Central memory CD4-positive, alpha-beta T cell (primary cell): ENCODE results near the gene RDH16.
"Not testable (repeated sequence)": the region's sequence is repeated elsewhere in the genome, so short reads cannot be mapped to it uniquely, and the experiment has no call there.

Source experiments
- DNase-seq: peaks from one replicate; pipeline ENCODE4 v3.0.0; 2022

The RDH16 gene

DNA sequence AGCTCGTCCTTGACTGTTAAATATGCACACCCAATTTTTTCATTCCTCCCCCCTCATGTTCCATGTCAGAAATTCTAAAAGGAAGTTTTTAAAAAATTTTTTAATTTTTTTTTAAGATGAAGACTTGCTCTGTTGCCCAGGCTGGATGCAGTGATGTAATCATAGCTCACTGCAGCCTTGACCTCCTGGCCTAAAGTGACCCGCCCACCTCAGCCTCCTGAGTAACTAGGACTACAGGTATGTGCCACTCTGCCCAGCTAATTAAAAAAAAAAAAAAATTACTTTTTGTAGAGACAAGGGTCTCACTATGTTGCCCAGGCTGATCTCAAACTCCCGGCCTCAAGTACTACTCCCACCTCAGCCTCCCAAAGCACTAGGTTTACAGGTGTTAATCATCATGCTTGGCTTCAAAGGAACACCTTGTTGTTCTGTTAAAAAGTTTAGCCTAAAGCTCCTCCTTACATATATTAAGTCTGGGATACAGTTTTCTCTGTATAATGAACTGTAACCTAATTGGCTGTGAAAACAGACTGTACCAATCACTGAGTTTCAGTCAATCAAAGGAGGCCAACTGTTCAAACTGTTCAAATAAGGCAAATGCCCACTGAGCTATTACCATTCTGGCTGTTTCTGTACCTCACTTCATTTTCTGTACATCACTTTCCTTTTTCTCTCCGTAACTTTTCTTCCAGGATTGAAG lies 41.0 kb downstream of the RDH16 start:
- DNase-seq = no peak

DNA sequence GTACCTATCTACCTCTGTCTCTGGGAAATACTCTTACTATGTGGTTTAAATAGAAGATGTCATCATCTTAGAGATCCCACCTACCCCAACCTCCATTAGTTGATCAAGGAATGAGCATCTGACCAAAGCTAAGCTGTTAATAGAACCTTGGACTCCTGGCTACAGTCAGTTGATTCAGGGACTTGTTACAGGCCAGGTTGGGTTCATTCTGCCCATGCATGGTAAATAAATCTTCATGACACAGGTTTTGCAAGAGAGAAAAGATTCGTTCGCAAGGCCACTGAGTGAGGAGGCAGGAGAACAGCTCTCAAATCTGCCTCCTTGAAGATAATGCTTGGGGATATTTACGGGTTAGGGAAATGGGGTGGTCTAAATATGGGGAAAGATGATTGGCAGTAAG lies 42.7 kb downstream of the RDH16 start:
- DNase-seq = no peak

DNA sequence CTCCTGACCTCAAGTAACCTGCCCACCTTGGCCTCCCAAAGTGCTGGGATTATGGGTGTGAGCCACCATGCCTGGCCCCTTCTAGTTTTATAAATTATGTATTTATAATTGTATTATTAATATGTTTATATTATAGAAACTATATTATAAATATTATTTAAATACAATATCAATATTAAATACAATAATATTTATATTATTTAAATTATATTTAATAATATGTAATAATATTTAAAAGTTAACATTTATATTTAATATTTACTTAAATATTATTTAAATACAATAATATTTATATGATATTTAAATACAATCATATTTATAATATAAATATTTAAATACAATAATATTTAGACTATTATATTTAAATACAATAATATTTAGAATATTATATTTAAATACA lies 43.2 kb downstream of the RDH16 start:
- no peak for DNase-seq

DNA sequence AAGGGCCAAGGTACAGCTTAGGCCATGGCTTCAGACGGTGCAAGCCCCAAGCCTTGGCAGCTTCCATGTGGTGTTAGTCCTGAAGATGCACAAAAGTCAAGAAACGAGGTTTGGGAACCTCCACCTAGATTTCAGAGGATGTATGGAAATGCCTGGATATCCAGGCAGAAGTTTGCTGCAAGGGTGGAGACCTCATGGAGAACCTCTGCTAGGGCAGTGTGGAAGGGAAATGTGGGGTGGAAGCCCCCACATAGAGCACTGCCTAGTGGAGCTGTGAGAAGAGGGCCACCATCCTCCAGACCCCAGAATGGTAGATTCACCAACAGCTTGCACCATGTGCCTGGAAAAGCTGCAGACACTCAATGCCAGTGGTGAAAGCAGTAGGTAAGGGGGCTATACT lies 48.0 kb downstream of the RDH16 start:
- not testable (repeated sequence) for DNase-seq

DNA sequence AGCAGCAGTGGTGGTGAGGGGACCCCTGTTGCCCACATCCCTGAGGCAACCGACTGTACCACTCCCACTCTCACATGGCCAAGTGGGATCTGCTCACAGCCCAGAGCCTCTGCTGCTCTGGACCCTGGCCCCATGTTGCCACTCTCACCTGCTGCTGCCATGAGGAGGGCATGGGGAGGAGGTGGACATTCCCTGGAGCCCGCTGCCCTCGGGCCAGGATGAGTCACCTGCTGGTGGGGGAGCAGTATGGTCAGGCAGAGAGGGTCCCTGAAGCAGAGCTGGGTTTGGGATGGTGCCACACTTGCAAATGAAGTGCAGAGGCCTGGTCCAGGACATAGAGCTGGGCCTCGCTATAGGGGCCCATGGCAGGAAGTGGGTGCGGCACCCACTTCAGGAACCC lies 49.3 kb downstream of the RDH16 start:
- no peak for DNase-seq

DNA sequence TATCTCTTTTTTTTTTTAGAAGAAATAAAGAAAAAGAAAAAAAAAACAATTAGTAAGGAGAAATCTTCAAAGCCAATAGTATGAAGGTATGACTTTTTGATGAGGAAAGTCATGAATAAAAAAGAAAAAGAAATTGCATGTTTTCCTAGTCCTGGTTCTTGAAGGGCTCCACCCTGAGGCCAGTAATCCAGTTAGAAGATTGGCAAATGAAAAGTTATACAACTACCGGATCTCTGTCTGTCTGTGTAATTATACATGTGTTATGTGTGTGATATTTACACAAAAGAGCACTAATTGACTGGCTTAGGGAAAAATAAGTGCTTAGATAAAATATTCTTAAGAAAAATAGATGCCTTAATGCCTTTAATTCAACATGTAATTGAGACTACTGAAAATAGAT lies 51.6 kb downstream of the RDH16 start:
- DNase-seq = no peak

DNA sequence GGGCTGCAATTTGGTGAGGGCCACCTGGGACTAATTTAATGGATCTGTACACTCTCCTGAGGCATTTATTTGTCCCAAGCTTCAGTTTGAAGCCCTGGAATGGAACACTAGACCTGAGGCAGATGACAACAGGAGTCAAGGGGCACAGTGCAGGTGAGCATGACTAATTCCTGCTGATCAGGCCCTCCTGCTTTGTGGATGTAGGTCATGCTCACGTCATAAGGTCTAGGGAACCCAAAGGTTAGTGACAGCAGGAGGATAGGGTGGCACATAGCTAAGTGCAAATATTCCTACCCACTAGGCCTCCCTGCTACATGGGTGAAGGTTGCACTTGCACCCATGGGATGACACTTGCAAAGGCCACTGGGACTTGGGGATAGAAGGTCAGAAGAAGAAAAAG lies 54.0 kb downstream of the RDH16 start:
- no peak for DNase-seq
